ENCODE measurements around the gene TRIM5.

Gene TRIM5

DNA sequence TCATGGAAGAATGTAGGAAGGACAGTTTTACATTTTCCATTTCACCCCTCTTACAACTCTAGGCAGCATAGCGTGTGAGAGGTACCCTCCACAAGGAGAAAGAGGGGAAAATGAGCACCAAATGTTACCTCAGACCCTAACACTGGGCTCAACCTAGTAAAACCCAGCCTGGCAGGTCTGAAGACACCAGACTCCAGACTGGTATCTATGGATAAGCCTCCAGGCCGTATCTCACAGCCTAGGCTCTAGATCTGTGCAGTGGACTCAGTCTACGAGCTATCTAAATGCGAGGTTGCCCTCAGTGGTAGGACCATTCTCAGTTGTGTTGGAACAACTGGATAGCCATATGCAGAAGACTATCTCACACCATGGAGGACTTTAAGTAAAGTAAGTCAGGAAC lies 10.5 kb downstream of the TRIM5 start:
- ChIA-PET POLR2A (ENCODE audit: low non-redundant PET) (no interaction called here), CTCF (no interaction called here)
- TF ChIP-seq, protein P1, sequence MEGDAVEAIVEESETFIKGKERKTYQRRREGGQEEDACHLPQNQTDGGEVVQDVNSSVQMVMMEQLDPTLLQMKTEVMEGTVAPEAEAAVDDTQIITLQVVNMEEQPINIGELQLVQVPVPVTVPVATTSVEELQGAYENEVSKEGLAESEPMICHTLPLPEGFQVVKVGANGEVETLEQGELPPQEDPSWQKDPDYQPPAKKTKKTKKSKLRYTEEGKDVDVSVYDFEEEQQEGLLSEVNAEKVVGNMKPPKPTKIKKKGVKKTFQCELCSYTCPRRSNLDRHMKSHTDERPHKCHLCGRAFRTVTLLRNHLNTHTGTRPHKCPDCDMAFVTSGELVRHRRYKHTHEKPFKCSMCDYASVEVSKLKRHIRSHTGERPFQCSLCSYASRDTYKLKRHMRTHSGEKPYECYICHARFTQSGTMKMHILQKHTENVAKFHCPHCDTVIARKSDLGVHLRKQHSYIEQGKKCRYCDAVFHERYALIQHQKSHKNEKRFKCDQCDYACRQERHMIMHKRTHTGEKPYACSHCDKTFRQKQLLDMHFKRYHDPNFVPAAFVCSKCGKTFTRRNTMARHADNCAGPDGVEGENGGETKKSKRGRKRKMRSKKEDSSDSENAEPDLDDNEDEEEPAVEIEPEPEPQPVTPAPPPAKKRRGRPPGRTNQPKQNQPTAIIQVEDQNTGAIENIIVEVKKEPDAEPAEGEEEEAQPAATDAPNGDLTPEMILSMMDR (conservative IDR thresholded peaks at IDR 0.05; ENCODE audit: low read depth): no peak
- H3K27ac ChIP-seq: no peak overlapping the region
- no peak for DNase-seq (ENCODE audit: low spot score)

DNA sequence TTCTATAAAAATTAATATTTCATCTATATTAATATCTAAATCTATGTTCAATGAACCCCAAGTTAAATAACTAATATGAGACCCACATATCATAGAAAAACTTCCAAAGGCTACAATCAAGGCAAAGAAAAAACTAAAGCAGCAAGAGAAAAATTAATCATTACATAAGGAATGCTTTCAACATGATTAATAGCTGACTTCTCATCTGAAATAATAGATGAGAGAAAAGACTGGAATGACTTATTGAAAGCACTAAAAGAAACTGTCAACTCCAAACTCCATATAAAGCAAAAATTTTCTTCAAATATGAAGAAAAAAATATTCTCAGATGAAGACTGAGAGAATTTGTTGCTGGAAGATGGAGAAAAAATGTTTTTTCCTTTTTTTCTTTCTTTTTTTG lies 13.0 kb downstream of the TRIM5 start:
- ChIA-PET CTCF (no interaction called here), POLR2A (ENCODE audit: low non-redundant PET) (no interaction called here)
- TF ChIP-seq, protein P1 (conservative IDR thresholded peaks at IDR 0.05; ENCODE audit: low read depth): no peak
- H3K27ac ChIP-seq: no peak overlapping the region
- no peak for DNase-seq (ENCODE audit: low spot score)

GRCh38 chr11:5666402-5666793 lies 18.5 kb downstream of the TRIM5 start:
- DNase-seq (ENCODE audit: low spot score): no peak
- POLR2A ChIA-PET (ENCODE audit: low non-redundant PET): no interaction called here

DNA sequence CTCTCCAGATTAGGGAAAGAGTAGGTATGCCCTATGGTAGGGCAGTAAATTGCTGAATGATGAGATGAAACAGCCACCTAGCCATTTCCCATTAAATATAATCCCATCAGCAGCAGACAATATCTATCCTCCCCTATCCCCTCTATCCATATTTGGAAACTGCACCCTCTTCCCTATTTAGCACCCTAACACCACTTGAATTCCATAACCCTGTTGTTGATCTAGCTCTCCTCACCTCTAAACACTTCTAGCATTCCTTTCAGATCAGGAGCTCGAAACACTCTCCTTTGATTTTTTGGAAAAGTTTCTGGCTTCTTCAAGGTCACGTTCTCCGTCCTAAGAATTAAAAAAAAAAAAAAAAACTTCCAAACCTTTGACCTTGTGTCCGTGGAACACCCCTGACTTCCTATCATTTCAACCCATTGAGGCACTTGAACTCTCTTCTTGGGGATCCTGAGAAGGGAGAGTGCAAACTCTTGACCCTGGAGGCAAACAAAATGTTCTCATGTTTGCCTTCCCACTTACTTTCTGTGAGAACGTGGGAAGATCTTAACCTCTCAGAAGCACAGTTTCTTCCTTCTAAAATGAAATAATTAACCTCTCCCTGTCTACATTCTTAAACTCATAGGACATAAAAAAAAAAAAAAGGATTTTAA lies 19.0 kb downstream of the TRIM5 start:
- H3K27ac ChIP-seq: no peak overlapping the region
- TF ChIP-seq, protein P1 (conservative IDR thresholded peaks at IDR 0.05; ENCODE audit: low read depth): no peak
- POLR2A ChIA-PET (ENCODE audit: low non-redundant PET): no interaction called here
- DNase-seq (ENCODE audit: low spot score): no peak
- CTCF ChIA-PET: no interaction called here

More at GRCh38 chr11:5666402-5666793, 18.5 kb downstream of the TRIM5 start:
- H3K27ac ChIP-seq: no peak overlapping the region
- TF ChIP-seq, protein P1 (conservative IDR thresholded peaks at IDR 0.05; ENCODE audit: low read depth): no peak
- CTCF ChIA-PET: no interaction called here

DNA sequence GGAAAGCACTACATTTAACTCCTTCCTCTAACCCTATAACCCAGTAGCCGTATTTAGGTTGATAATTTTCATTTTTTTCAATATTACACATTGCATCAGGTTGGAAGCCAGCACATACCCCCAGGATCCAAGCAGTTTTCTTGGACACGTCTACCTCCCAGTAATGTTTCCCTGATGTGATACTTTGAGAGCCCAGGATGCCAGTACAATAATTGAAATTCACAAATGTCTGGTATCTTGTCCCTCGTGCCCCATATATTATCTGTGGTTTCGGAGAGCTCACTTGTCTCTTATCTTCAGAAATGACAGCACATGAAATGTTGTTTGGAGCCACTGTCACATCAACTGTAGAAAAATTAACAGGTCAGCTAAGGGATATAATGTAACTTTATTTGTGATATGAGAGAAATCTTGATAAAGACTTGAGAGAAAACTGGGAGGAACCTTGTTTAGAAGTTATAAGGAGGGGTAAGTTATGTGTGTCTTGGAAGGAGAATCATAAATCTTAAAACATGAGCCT lies 19.8 kb downstream of the TRIM5 start:
- DNase-seq (ENCODE audit: low spot score): no peak
- TF ChIP-seq, protein P1 (conservative IDR thresholded peaks at IDR 0.05; ENCODE audit: low read depth): no peak
- ChIA-PET CTCF (interaction anchor here (0.5 kb wide), 1 partner anchor 455 kb away, joined by 3 read pairs; no protein-coding TSS in a partner anchor), POLR2A (ENCODE audit: low non-redundant PET) (no interaction called here)
- H3K27ac ChIP-seq: no peak overlapping the region

GRCh38 chr11:5663511-5663910 lies 21.4 kb downstream of the TRIM5 start:
- no peak overlapping the region for H3K27ac ChIP-seq
- TF ChIP-seq, protein P1 (conservative IDR thresholded peaks at IDR 0.05; ENCODE audit: low read depth): no peak
- no peak for DNase-seq (ENCODE audit: low spot score)
- CTCF ChIA-PET: no interaction called here
- POLR2A ChIA-PET (ENCODE audit: low non-redundant PET): no interaction called here
